ENCODE measurements around the gene PXT1.
"Not testable (repeated sequence)": the region's sequence is repeated elsewhere in the genome, so short reads cannot be mapped to it uniquely, and the experiment has no call there.

PXT1 gene

GRCh38 chr6:36370638-36371037 is 72.0 kb downstream of the PXT1 start:
- DNase-seq (ENCODE audit: low read depth in 1 of 2, low spot score in 1 of 2): no peak

- no peak for DNase-seq (ENCODE audit: low read depth in 1 of 2, low spot score in 1 of 2)
Observed at GRCh38 chr6:36368921-36369865, 73.5 kb downstream of the PXT1 start.

GRCh38 chr6:36368421-36368820 is 74.2 kb downstream of the PXT1 start:
- no peak for DNase-seq (ENCODE audit: low read depth in 1 of 2, low spot score in 1 of 2)

- no peak for DNase-seq (ENCODE audit: low read depth in 1 of 2, low spot score in 1 of 2)
Observed at GRCh38 chr6:36367743-36368142, 74.9 kb downstream of the PXT1 start.

GRCh38 chr6:36364669-36365479 is 77.8 kb downstream of the PXT1 start:
- no peak for DNase-seq (ENCODE audit: low read depth in 1 of 2, low spot score in 1 of 2)

- DNase-seq (ENCODE audit: low read depth in 1 of 2, low spot score in 1 of 2): not testable (repeated sequence)
Observed at GRCh38 chr6:36364061-36364635, 78.5 kb downstream of the PXT1 start.

GRCh38 chr6:36363371-36363752 is 79.3 kb downstream of the PXT1 start:
- not testable (repeated sequence) for DNase-seq (ENCODE audit: low read depth in 1 of 2, low spot score in 1 of 2)

- DNase-seq (ENCODE audit: low read depth in 1 of 2, low spot score in 1 of 2): no peak
Observed at GRCh38 chr6:36362551-36363370, 79.9 kb downstream of the PXT1 start.

GRCh38 chr6:36361071-36361470 is 81.6 kb downstream of the PXT1 start:
- no peak for DNase-seq (ENCODE audit: low read depth in 1 of 2, low spot score in 1 of 2)

GRCh38 chr6:36360241-36361054 is 82.2 kb downstream of the PXT1 start:
- peak; percentile 37 to 39 for DNase-seq (ENCODE audit: low read depth in 1 of 2, low spot score in 1 of 2)

- no peak for DNase-seq (ENCODE audit: low read depth in 1 of 2, low spot score in 1 of 2)
Observed at GRCh38 chr6:36358226-36358915, 84.3 kb downstream of the PXT1 start.

GRCh38 chr6:36357872-36358225 is 84.8 kb downstream of the PXT1 start:
- DNase-seq (ENCODE audit: low read depth in 1 of 2, low spot score in 1 of 2): no peak

GRCh38 chr6:36355819-36356218 is 86.8 kb downstream of the PXT1 start:
- DNase-seq (ENCODE audit: low read depth in 1 of 2, low spot score in 1 of 2): no peak

- DNase-seq (ENCODE audit: low read depth in 1 of 2, low spot score in 1 of 2): no peak
Observed at GRCh38 chr6:36353411-36353915, 89.2 kb downstream of the PXT1 start.

GRCh38 chr6:36352477-36353157 is 90.0 kb downstream of the PXT1 start:
- DNase-seq (ENCODE audit: low read depth in 1 of 2, low spot score in 1 of 2): no peak

- DNase-seq (ENCODE audit: low read depth in 1 of 2, low spot score in 1 of 2): no peak
Observed at GRCh38 chr6:36350681-36351571, 91.7 kb downstream of the PXT1 start.

GRCh38 chr6:36350082-36350481 is 92.6 kb downstream of the PXT1 start:
- DNase-seq (ENCODE audit: low read depth in 1 of 2, low spot score in 1 of 2): no peak

GRCh38 chr6:36349240-36349639 is 93.4 kb downstream of the PXT1 start:
- DNase-seq (ENCODE audit: low read depth in 1 of 2, low spot score in 1 of 2): no peak
